OCI-M1 (cell line): Measurements from ENCODE around the gene CCNI.
A peak's percentile ranks its signal among the peaks of the same experiment; 100 is the strongest.
"Not testable (repeated sequence)": the region's sequence is repeated elsewhere in the genome, so short reads cannot be mapped to it uniquely, and the experiment has no call there.

Experiments used
- DNase-seq: peaks from one replicate; lab custom pipeline; 2025; lab: John Stamatoyannopoulos, UW

The CCNI gene

DNA sequence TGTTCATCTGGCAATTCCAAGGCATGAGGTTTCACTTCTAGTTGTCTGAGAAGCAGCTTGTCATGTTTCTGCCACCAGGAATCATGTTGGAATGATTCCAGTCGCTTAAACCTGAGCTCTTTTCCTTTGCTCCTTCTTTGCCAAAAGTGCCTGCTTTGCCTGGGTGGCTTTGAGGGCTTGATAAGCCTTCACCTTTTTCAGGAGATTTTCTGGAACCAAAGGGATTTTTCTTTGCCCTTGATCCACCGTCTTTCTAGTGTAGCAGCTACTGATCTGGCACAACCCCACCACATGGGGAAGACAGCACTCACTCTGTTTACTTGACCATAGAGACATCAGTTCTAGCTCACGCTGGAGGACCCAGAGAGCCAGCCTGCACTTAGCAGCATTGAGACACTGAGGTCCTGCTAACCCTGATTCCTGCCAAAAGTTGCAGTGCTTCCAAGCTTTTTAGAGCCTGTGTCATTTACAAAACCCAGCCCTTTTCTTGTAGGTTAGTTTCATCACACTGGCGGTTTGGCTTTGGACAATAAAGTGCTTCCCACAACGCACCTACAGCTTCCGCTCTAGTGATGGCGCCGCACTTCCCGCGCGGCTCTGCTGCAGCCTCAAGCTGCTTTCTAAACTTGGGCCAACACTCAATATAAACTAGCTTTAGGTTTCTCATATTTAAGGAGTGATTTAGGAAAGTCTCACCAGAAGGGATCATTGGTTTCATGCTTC lies 7.3 kb upstream of the CCNI start:
- DNase-seq = peak; percentile 8

DNA sequence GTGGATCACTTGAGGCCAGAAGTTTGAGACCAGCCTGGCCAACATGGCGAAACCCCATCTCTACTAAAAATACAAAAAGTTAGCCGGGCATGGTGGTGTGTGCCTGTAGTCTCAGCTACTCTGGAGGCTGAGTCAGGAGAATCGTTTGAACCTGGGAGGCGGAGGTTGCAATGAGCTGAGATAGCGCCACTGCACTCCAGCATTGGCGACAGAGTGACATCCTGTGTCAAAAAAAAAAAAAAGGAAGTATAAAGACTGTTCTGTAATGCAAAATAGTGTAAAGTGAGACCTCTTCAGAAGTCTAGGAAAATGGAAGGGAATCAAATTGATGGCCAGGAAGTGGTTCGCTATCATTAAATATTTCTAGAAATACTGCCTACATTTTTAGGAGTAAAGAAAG lies 5.0 kb upstream of the CCNI start:
- peak; percentile 52 for DNase-seq

DNA sequence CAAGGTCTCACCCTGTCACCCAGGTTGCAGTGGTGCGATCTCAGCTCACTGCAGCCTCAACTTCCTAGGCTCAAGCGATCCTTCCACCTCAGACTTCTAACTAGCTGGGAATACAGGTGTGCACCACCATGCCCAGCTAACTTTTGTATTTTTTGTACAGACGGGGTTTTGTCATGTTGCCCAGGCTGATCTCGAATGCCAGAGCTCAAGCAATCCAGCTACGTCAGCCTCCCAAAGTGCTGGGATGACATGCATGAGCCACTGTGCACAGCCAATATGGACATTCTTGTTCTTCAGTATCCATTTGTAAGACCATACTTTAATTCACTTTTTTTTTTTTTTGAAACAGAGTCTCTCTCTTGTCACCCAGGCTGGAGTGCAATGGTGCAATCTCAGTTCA lies 3.5 kb upstream of the CCNI start:
- DNase-seq = no peak

DNA sequence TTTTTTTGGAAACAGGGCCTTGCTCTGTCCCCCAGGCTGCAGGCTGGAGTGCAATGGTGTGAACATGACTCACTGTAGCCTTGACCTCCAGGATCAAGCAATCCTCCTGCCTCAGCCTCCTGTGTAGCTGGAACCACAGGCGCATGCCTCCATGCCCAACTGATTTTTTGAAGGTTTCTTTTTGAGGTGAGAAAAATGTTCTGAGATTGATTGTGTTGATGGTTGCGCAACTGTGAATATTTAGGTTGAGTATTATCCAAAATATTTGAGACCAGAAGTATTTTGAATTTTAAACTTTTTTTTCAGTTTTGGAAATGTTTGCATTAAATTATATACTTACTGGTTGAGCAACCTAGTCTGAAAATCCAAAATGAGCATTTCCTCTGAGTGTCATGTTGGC lies 2.6 kb upstream of the CCNI start:
- no peak for DNase-seq

DNA sequence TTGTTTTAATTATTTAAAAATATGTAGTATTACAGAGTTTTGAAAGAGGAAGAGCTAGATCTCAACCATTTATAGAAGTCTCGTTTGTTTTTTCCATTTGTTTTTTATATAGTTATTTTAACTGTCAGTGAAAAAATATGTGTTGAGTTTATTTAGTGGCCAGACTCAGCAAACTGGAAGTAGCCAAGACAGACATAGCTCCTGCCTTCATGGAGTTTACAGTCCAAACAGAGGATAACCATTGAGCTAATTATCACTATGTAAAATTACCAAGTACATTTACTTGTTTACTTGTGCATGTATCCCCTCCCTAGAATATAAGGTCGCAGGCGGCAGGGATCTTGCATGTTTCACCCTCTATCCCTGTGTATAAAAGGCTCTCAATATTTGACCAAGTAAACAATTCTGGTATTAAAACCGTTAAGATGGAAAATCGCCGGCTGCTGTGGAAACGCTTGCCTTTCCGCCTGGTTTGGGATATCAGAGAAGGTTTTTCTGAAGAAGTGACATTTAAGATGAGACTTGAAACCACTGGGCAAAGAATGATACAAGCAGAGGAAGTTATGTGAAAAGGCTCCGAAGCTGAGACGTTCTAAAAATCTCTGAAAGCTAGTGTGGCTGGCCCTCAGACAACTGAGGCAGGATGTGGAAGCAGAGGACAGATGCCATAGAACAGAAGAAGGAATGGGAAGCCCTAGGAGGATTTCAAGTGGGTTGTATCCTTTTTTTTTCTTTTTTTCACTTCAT lies 1.3 kb upstream of the CCNI start:
- peak; percentile 64 for DNase-seq

DNA sequence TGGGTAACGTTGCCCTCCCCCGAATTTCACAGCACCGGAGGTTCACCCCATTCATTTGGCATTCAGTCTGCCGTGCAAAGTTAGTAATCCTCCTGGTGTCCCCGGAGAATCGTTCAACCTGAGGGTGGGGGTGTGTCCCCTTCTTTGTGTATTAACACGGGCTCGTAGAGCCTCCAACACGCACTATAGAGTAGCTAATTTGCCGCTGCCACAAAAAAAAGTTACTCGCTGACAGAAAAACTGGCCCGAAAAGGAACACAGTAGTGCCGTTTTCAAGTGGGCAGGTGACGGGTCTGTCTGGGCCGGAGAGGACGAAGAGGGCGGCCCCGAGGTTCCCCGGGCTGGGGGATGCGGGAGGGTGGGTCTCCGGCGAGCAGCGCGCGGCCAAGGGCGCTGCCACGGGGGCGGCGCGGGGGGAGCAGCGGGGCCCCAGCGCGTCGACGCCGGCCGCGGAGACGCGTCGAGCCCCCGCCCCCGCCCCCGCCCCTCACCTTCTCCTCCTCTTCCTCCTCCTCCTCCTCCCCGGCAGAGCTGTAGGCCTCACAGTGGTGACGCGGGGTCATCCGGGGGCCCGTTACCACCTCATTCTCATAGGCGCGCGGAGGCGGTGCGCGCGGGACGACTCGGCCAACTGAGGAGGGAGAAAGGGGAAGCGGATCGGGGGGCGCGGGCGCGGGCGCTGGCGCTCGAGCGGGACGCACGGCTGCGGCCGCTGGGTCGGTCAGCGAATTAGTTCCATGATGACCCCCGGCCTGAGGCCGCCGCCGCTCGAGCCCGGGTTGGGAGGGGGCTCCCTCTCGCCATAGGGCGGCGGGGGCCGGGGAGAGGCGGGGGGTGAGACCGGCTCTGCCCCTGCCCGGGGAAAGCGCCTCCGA lies 571 bp downstream of the CCNI start:
- DNase-seq = peak; percentile 85

DNA sequence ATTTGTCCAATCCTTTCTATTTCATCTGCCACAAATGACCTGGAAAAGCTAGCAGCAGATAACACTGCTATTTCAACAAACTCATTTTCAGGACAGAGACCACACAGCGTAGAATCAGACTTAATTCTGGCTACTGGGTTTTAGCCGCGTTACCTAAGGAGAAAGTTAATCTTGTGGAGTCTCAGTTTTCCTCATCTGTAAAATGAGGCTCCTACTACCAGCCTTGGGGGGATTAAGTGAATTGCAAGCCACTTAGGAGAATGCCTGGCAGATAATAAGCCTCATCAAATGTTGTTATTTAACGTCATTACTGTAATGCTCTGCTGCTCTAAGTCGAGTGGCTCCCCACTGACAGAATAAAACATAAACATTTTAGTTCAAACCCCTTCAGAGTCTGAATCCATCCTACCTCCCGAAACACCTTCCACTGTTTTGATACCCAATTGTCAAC lies 1.4 kb downstream of the CCNI start:
- DNase-seq = peak; percentile 48

DNA sequence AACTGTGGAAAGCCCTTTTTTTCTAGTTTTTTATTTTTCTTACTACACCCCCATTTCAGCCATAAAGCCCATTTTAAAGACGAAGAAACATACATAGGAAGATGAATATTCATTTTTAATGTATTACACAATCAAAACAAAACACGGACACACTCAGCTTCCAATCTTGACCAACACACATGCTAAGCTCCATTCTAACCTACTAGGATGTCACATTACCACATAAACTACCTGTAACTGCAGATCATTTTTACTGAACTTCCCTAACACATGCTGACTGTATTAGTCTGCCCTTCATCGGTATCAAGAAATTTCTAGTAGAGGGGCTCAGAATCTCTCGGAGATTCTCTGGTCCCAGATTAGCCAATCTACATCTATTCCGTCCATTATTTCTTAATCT lies 1.8 kb downstream of the CCNI start:
- peak; percentile 48 for DNase-seq

DNA sequence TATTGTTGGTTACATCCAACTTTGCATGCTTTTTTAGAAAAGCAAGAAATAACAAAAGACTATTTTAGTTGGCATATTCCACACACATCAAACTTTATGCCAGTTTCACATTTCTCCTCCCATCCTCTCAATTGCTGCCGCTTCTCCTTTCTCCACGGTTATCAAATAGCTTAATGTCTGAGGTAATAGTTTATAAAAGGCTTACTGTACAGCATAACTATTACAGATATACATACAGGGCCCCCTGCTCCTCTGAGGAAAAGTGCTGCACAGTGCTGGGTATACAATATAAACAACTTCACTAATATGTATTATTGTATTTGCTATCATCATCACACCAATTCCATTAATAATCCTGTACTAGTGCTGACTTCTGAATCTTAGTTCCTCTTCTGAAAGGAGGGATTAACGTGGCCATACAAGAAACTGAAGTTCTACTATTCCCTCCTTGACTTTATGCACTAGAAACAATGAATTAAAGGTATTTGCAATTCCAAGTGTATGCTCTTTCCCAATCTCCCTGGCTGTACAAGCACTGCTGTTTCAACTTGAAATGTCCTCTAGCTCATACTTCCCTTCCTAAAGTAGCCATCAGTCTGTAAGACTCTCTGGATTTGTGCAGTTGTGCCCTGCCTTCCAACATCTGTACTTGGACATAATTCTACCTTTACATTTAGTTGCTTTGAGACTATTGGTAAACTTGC lies 2.5 kb downstream of the CCNI start:
- peak; percentile 61 for DNase-seq

DNA sequence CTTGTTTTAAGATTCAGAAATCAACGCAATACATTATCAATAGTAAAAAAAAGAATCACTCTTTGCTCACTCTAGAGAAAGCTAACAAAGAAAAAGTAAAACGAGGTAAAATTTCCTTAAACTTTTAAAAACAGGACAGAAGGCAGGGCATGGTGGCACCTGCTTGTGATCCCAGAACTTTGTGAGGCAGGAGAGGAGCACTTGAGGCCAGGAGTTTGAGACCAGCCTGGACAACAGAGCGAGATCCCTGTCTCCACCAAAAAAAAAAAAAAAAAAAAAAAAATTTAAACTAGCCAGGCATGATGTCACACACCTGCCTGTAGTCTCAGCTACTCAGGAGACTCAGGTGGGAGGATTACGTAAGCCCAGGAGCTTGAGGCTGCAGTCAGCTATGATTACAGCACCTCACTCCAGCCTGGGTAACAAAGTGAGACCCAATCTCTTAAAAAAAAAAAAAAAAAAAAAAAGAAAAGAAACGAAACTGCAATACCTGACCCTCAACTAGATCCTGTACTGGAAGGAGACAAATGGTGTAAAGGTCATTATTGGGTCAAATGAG lies 3.5 kb downstream of the CCNI start:
- peak; percentile 5 for DNase-seq

DNA sequence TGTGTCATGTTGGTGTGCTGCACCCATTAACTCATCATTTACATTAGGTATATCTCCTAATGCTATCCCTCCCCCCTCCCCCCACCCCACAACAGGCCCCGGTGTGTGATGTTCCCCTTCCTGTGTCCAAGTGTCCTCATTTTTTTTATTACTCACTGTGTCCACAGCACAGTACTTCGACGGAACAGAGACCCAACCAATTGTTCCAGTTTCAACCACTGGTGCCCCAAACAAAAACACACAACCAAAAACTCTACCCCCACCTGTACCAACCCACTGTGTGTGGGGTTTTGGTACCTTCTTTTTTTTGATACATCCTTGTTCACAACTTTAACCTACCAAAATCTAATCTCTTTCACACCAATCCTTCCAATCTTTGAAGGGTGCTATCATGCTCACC lies 6.3 kb downstream of the CCNI start:
- DNase-seq = not testable (repeated sequence)

DNA sequence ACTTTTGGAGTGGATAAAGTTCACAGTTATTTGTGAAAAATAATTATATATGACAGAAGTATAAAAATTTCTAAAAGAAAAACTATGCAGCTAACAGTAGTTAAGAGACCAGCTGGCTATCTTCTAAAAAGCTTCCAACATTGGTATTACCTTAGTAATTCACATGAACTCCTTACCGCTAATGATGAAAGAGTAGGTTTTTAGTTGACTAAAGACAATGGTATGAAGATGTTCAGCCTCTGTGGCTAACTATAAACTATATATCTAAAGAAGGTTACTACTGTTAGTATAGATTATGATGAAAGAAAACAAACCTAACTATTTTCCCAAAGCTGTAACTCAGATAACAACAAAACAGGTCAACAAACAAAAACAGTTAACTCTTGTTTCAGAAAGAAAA lies 10.4 kb downstream of the CCNI start:
- DNase-seq = no peak

DNA sequence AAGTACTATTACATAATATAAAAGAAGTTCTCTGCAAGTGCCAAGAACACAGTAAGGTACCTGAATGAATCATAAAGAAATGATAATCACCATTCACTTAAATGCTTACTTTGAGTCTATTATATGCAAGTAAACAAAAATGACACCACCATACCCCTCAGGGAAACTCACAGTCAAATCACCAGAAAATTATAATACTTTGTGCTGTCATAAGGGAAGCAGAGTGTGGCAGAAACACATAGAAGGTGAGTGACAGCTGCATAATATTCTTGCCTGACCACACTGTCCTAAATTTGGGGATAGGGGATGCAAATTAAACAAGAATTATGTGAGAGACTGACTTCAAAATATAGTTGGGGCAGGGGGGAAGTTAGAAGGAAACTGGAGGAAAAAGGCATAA lies 12.9 kb downstream of the CCNI start:
- no peak for DNase-seq

DNA sequence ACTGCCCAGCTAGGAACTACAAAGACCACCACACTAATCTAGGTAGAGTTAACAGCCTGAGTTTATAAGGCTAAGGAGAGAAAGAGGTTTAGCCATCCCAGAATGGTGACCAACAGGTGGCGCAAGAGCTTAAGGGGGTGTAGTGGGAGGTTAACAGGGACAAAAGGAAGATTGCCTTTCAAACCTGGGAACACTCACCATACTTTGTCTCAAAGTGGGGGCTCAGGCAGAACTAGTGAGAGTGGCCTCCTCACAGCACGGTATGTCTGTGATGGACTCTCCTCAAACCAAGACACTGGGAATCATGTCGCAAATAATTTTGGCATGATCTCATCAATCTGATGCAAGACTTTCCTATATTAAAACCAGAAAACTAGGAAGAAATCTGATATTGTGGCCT lies 23.4 kb downstream of the CCNI start:
- peak; percentile 80 for DNase-seq

DNA sequence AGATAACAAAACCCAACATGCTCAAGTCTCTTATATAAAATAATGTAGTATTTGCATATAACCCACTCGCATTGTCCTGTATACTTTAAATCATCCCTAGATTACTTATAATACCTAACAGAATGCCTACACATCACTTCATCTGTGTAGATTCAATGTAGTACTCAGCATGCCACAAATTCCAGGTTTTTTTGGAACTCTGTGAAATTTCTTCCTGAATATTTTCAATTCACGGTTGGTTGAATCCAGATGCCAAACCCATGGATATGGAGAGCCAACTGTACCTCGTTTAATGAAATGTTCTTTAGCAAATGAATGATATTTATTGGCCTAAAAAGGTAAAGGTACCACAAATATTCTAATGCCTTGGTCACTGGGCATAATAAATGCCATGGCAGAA lies 24.8 kb downstream of the CCNI start:
- no peak for DNase-seq

DNA sequence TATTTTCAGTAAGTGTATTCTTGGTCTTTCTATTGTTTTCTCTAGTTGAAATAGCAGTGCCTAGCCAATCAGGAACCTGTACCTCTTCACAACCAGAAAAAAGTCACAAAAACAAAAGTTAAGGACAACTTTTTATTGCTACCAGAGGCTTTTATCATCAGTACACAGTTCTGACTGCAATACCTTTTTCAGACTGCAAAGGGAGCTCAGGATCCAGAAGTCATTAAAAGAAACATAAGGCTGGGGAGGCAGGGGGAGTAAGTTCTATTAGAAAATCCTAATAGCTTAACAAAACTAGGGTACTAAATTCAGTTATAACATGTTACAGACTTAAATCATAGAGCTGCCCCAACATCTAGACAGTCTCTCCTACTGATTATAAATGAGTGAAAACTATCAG lies 28.8 kb downstream of the CCNI start:
- DNase-seq = peak; percentile 39

DNA sequence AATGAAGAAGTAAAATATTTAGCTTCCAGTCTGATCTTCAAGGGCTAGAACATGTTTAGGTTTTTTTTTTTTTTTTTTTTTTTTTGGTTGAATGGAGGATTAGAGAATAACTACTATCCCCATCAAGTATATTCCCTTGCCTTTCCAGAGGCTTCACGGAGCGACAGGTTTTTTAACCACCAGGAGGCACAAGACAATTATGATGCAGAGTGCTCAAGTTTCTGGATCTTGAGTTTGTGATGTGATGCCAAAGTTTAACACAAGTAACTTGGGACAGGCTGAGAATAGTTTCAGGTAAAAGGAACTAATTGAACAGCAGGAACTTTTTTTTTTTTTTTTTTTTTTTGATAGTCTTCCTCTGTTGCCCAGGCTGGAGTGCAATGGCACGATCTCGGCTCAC lies 30.3 kb downstream of the CCNI start:
- no peak for DNase-seq

DNA sequence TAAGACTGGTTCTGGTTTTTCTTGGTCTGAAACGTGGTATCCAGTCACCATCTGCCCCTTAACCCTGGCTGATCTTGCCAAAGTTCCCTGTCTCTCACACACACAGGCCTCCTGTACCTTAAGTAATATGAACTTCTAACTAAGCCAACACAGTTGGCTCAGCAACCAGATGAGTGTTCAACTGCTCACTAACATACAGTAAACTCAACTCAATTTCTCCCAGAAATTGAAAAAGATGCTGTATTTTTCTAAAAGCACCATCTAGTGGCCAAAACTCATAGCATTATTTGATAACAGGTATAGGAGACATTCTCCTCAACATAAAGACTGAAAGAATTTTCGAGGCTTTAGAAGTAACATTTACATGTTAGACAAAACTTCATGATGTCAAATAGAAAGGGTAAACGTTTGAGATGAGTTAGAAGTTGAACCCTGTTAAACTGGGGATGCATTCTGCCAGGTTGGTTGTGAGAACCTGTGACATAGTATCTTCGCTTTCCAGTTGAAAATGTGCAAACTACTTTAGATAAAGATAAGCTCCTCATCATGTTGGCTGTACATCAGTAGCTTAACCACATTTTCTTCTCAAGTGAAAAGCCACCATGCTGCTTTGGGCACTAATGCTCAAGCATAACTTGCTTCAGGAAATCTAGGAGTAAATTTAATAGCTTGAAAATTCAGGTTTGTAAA lies 31.2 kb downstream of the CCNI start:
- peak; percentile 76 for DNase-seq

DNA sequence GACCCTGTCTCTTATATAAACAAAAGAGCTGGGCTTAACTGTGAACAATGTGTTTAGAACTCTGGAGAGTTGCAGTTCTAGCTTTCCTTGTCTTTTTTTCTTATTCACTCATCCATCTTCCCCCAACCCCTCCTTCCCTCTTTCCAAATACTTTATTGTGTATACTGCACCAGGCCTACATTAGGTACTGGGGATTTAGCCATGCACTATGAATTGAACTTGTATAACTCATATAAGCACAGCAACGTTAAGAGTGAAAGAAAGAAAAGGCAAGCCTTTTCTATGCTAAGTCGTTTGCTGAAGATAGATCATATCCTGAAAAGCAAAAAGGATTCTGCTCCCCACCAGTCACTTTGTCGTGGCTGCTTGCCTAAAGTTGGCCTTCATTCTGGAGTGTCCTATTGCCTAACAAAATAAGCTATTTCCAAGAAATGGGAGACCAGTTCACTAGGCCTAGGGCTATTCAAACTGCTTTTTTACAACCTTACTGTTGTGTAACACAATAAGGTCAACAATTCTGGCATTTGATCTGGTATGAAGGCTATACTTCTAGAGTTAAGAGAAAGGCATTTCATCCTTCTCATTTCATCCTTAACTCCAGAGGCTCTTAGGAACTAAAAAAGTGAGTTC lies 32.2 kb downstream of the CCNI start:
- DNase-seq = peak; percentile 43

DNA sequence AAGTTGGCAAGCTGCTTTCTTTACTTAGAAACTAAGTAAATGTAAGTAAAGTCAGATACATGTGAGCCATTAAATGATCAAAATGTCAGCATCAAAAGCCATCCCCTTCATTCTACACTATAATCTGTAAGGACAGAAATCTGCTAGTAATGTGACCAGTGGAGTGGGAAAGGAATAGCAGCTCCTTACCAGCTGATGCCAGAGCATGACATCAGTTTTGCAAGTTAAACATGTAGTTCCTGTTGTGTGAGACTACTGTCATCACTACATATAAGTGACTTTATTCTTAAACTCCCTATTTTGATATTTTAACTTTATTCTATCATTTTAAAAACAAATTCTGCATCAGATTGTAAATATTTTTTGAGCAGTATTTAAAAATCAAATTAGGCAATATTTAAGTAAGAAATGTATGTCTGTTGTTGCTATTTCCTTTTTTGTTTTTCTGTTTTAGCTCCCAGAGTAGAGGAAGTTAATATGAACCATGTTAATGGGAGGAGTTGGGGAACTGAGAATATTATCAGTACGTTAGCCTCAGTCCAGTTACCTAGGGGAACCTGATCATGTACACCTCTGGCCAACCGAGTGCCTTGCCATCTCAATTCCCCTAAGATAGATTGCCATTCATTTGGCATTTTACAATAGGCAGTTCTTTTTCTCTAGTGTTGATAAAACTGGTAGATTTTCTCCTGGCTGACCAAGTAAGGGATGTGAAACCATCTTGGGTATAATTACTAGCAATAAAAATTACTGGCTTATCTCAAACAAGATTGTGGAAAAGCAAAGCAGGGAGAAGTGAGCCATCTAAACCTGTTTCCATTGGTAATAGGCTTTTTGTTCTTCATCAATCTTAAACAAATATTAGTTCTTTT lies 34.7 kb downstream of the CCNI start:
- DNase-seq = peak; percentile 55
